Coronary artery (tissue), 2 donors: ENCODE measurements around the gene EPHB2.

ENCODE experiments used
- DNase-seq: peaks from one replicate; pipeline ENCODE4 v3.0.0-alpha.2; 2017; ENCODE audit warnings: low spot score
- H3K27ac ChIP-seq, 2 donors: fragments of 200-600 bp; sonication (generic); one replicate each; pipeline ENCODE4 v1.5.1; 2016 to 2019
- H3K4me3 ChIP-seq: fragments of 200-600 bp; sonication (generic); 2 replicates; pipeline ENCODE4 v1.5.1; 2016; ENCODE audit warnings: mild to moderate bottlenecking, moderate library complexity
- CTCF ChIP-seq: fragments of 200-600 bp; sonication (generic); IDR thresholded peaks from one replicate; pipeline ENCODE4 v1.5.1; 2019; ENCODE audit warnings: antibody characterized with exemption

The EPHB2 gene

GRCh38 chr1:22767852-22768251, 57.2 kb downstream of the EPHB2 start:
- DNase-seq: no peak
- TF ChIP-seq CTCF: no peak
- H3K27ac ChIP-seq: no peak overlapping the region
- no peak overlapping the region for H3K4me3 ChIP-seq

GRCh38 chr1:22769932-22770331, 59.3 kb downstream of the EPHB2 start:
- TF ChIP-seq CTCF: no peak
- DNase-seq: no peak
- Histone ChIP-seq H3K27ac (no peak overlapping the region), H3K4me3 (no peak overlapping the region)

- peak overlapping the region in 1 of 2 donors; percentile 35 for H3K27ac ChIP-seq
- TF ChIP-seq CTCF: no peak
- DNase-seq: no peak
- H3K4me3 ChIP-seq: no peak overlapping the region
Observed at GRCh38 chr1:22772014-22772413, 61.4 kb downstream of the EPHB2 start.

GRCh38 chr1:22773981-22774832, 63.6 kb downstream of the EPHB2 start:
- Histone ChIP-seq H3K27ac (peak overlapping the region in 1 of 2 donors; percentile 64), H3K4me3 (no peak overlapping the region)
- peak; percentile 79 for DNase-seq
- no peak for TF ChIP-seq CTCF

- no peak for TF ChIP-seq CTCF
- no peak for DNase-seq
- Histone ChIP-seq H3K4me3 (no peak overlapping the region), H3K27ac (peak overlapping the region in 1 of 2 donors; percentile 64)
Observed at GRCh38 chr1:22774833-22775182, 64.2 kb downstream of the EPHB2 start.

- no peak overlapping the region for H3K27ac ChIP-seq
- no peak for DNase-seq
- no peak for TF ChIP-seq CTCF
- no peak overlapping the region for H3K4me3 ChIP-seq
Observed at GRCh38 chr1:22775478-22775877, 64.8 kb downstream of the EPHB2 start.

- Histone ChIP-seq H3K4me3 (no peak overlapping the region), H3K27ac (no peak overlapping the region)
- DNase-seq: no peak
- no peak for TF ChIP-seq CTCF
Observed at GRCh38 chr1:22776035-22776613, 65.5 kb downstream of the EPHB2 start.
